ENCODE data around the gene SLC35F2. TPM values are rescaled to one million over a fixed set of nuclear protein-coding genes. Genes with fewer than 3 reads are reported as not detected.

SLC35F2 gene
- total RNA-seq, 1 experiment from 2014 or later = 35.7 TPM

DNA sequence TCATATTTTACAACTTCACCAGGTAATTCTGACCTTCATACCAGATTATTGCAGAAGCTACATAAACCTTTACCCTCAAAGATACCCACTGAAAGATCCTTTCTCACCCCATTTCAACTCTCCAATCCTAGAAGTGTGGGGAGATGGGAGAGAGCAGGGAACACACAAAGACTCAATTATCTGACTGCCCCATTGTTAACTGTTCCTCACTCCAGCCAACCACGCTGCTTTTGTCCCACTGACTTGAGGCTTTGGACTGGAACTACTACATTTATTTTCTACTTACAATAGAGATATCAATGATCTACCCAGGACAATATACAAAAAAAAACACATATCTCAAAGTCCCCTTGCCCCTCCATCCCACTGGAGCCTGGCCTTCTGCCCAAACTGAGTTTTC is 102.0 kb downstream of the SLC35F2 start:
- ChIA-PET CTCF (no interaction called here), POLR2A (ENCODE audit: unreplicated experiment) (no interaction called here)
- Histone ChIP-seq H4K20me1 (ENCODE audit: insufficient read depth) (no peaks in the 10 kb centered on the region), H3K9me2 (ENCODE audit: insufficient read depth) (0 out of 2 replicates have a peak, but pooled peaks cover 2% of the 10 kb centered on the region), H3K9me3 (ENCODE audit: insufficient read depth, low read depth) (no peaks in the 10 kb centered on the region), H3K4me2 (no peak overlapping the region), H3K27ac (no peak overlapping the region), H3K36me3 (ENCODE audit: low read depth) (no peaks in the 10 kb centered on the region), H3K4me3 (no peak overlapping the region), H3K79me2 (ENCODE audit: low read depth) (no peaks in the 10 kb centered on the region), H3K4me1 (replicated peaks; ENCODE audit: insufficient read depth) (no peaks in the 10 kb centered on the region), H3F3A (ENCODE audit: insufficient read depth, low read depth) (no peaks in the 10 kb centered on the region), H3K27me3 (ENCODE audit: insufficient read depth, low read depth) (no peaks in the 10 kb centered on the region), H2AFZ (no peak overlapping the region)
- intact Hi-C loops (cut with micrococcal nuclease; ENCODE audit: unreplicated experiment) = no loop called here
- DNase-seq = no peak
- TF ChIP-seq, protein P1, sequence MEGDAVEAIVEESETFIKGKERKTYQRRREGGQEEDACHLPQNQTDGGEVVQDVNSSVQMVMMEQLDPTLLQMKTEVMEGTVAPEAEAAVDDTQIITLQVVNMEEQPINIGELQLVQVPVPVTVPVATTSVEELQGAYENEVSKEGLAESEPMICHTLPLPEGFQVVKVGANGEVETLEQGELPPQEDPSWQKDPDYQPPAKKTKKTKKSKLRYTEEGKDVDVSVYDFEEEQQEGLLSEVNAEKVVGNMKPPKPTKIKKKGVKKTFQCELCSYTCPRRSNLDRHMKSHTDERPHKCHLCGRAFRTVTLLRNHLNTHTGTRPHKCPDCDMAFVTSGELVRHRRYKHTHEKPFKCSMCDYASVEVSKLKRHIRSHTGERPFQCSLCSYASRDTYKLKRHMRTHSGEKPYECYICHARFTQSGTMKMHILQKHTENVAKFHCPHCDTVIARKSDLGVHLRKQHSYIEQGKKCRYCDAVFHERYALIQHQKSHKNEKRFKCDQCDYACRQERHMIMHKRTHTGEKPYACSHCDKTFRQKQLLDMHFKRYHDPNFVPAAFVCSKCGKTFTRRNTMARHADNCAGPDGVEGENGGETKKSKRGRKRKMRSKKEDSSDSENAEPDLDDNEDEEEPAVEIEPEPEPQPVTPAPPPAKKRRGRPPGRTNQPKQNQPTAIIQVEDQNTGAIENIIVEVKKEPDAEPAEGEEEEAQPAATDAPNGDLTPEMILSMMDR (conservative IDR thresholded peaks at IDR 0.05) = no peak
- TF ChIP-seq EZH2 (IDR thresholded peaks at IDR 0.05; ENCODE audit: low read depth) = no peak
- no TSS peak for BruUV-seq (replicated peaks)

DNA sequence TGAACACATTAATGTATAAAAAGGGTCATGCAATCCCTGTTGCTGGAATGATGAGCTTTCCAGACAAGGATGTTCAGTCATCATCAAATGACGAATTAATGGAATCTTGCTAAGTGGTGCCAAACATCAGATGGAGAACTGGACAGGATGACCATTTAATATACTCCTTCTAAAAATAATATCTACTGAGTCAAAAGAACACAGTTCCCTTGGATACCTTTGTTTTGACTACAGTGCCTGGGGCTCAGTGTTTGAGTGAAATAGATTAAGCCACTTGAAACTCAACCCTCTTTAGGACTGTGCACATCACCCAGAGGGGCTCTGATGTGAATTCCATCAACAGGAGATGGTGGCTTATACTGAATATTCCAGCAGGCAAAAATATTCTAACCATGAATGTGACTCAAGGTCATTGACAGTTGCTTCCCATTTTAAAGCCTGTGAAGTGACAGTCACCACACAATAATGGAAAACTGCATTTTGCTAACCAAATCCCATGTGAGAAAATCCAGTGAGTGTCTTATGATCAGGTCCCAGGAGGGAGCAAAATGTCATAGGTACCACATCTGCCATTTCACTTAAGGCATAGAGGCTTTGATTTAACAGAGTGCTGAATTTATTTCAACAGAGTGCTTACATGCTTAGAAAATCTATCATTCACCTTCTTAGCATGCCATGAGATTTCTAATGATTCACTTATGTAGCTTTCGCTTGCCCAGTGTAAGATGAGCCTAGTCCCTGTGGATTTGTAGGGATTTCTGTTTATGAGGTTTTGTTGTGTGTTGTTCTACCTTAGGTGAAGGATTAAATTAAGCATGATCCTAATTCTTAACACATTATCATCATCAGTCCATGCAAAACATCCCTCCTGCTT is 105.4 kb downstream of the SLC35F2 start:
- CTCF ChIA-PET = no interaction called here
- Histone ChIP-seq H2AFZ (no peak overlapping the region), H3K9me2 (ENCODE audit: insufficient read depth) (0 out of 2 replicates have a peak, but pooled peaks cover 3% of the 10 kb centered on the region), H3K4me2 (no peak overlapping the region), H3K79me2 (ENCODE audit: low read depth) (no peaks in the 10 kb centered on the region), H3F3A (ENCODE audit: insufficient read depth, low read depth) (no peaks in the 10 kb centered on the region), H3K27me3 (ENCODE audit: insufficient read depth, low read depth) (no peaks in the 10 kb centered on the region), H3K36me3 (ENCODE audit: low read depth) (no peaks in the 10 kb centered on the region), H3K27ac (no peak overlapping the region), H3K4me1 (replicated peaks; ENCODE audit: insufficient read depth) (no peaks in the 10 kb centered on the region), H3K4me3 (no peak overlapping the region), H3K9me3 (ENCODE audit: insufficient read depth, low read depth) (no peaks in the 10 kb centered on the region), H4K20me1 (ENCODE audit: insufficient read depth) (no peaks in the 10 kb centered on the region)
- POLR2A ChIA-PET (ENCODE audit: unreplicated experiment) = no interaction called here
- no peak for DNase-seq
- BruUV-seq (replicated peaks) = no TSS peak
- no peak for TF ChIP-seq EZH2 (IDR thresholded peaks at IDR 0.05; ENCODE audit: low read depth)
- TF ChIP-seq, protein P1 (conservative IDR thresholded peaks at IDR 0.05) = no peak
- intact Hi-C loops (cut with micrococcal nuclease; ENCODE audit: unreplicated experiment) = no loop called here

DNA sequence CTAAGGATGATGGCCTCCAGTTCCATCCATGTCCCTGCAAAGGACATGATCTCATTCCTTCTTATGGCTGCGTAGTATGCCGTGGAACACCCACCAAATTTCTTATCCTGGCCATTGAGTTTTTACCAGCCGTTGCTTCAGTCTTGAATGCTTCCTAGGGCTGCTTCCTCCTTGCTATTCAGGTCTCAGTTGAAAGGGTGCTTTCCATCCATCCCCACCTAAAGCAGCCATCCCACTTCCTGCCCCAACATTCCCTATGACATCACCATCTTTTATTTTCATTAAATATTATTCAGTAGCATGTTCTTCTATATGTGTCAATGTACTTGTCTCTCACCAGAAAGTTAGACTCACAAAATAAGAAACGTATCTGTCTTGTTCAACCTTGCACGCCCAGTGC is 106.1 kb downstream of the SLC35F2 start:
- H3K36me3 ChIP-seq (ENCODE audit: low read depth) = no peaks in the 10 kb centered on the region
- POLR2A ChIA-PET (ENCODE audit: unreplicated experiment) = no interaction called here

More for the DNA sequence above, 106.1 kb downstream of the SLC35F2 start:
- H3K27me3 ChIP-seq (ENCODE audit: insufficient read depth, low read depth) = no peaks in the 10 kb centered on the region
- no peaks in the 10 kb centered on the region for H4K20me1 ChIP-seq (ENCODE audit: insufficient read depth)
- no peak overlapping the region for H2AFZ ChIP-seq
- no peaks in the 10 kb centered on the region for H3F3A ChIP-seq (ENCODE audit: insufficient read depth, low read depth)
- H3K4me3 ChIP-seq = no peak overlapping the region
- 0 out of 2 replicates have a peak, but pooled peaks cover 3% of the 10 kb centered on the region for H3K9me2 ChIP-seq (ENCODE audit: insufficient read depth)
- CTCF ChIA-PET = no interaction called here
- H3K27ac ChIP-seq = no peak overlapping the region
- H3K4me1 ChIP-seq (replicated peaks; ENCODE audit: insufficient read depth) = no peaks in the 10 kb centered on the region
- TF ChIP-seq, protein P1 (conservative IDR thresholded peaks at IDR 0.05) = no peak
- no peak for TF ChIP-seq EZH2 (IDR thresholded peaks at IDR 0.05; ENCODE audit: low read depth)
- intact Hi-C loops (cut with micrococcal nuclease; ENCODE audit: unreplicated experiment) = no loop called here
- H3K79me2 ChIP-seq (ENCODE audit: low read depth) = no peaks in the 10 kb centered on the region
- no peak overlapping the region for H3K4me2 ChIP-seq
- BruUV-seq (replicated peaks) = no TSS peak
- DNase-seq = no peak
- H3K9me3 ChIP-seq (ENCODE audit: insufficient read depth, low read depth) = no peaks in the 10 kb centered on the region
